Measurements from ENCODE around the gene BNC2. TPM values are rescaled to one million over a fixed set of nuclear protein-coding genes. Genes with fewer than 3 reads are reported as not detected.

Gene BNC2
- total and polyA plus RNA-seq, 4 donors, result 3.1 to 51.2 (median 16.9) TPM

- Histone ChIP-seq H3K4me1 (ENCODE audit: control insufficient read depth, insufficient read depth, low read length) (no peaks in the 10 kb centered on the region), H3K4me3 (ENCODE audit: low read depth, low read length) (no peak overlapping the region), H3K9me3 (ENCODE audit: control insufficient read depth, insufficient read depth, low read length) (no peaks in the 10 kb centered on the region), H3K36me3 (ENCODE audit: control insufficient read depth, insufficient read depth, low read length) (no peaks in the 10 kb centered on the region), H3K27ac (ENCODE audit: low read depth, low read length) (no peak overlapping the region), H3K27me3 (ENCODE audit: control insufficient read depth, insufficient read depth, low read length) (no peaks in the 10 kb centered on the region)
- WGBS (ENCODE audit: insufficient coverage), result no CpG with 5 or more reads among the region's 3 CpGs
- no peak for DNase-seq (ENCODE audit: low read depth in 4 of 6, low spot score in 6 of 6)
These were observed 88.0 kb downstream of the BNC2 start for GRCh38 chr9:16782490-16782889.

GRCh38 chr9:16775330-16775729, 95.1 kb downstream of the BNC2 start:
- Histone ChIP-seq H3K27me3 (ENCODE audit: control insufficient read depth, insufficient read depth, low read length) (no peaks in the 10 kb centered on the region), H3K27ac (ENCODE audit: low read depth, low read length) (no peak overlapping the region), H3K4me3 (ENCODE audit: low read depth, low read length) (no peak overlapping the region), H3K36me3 (ENCODE audit: control insufficient read depth, insufficient read depth, low read length) (no peaks in the 10 kb centered on the region), H3K4me1 (ENCODE audit: control insufficient read depth, insufficient read depth, low read length) (no peaks in the 10 kb centered on the region), H3K9me3 (ENCODE audit: control insufficient read depth, insufficient read depth, low read length) (no peaks in the 10 kb centered on the region)
- no peak for DNase-seq (ENCODE audit: low read depth in 4 of 6, low spot score in 6 of 6)
- no CpG with 5 or more reads among the region's 2 CpGs for WGBS (ENCODE audit: insufficient coverage)

- Histone ChIP-seq H3K9me3 (ENCODE audit: control insufficient read depth, insufficient read depth, low read length) (no peaks in the 10 kb centered on the region), H3K36me3 (ENCODE audit: control insufficient read depth, insufficient read depth, low read length) (no peaks in the 10 kb centered on the region), H3K27ac (ENCODE audit: low read depth, low read length) (no peak overlapping the region), H3K4me1 (ENCODE audit: control insufficient read depth, insufficient read depth, low read length) (no peaks in the 10 kb centered on the region), H3K27me3 (ENCODE audit: control insufficient read depth, insufficient read depth, low read length) (no peaks in the 10 kb centered on the region), H3K4me3 (ENCODE audit: low read depth, low read length) (no peak overlapping the region)
- DNase-seq (ENCODE audit: low read depth in 4 of 6, low spot score in 6 of 6), result no peak
- WGBS (ENCODE audit: insufficient coverage), result 61% methylated on average over 2 of the region's 5 CpGs
These were observed 96.9 kb downstream of the BNC2 start for GRCh38 chr9:16773617-16774016.

- Histone ChIP-seq H3K9me3 (ENCODE audit: control insufficient read depth, insufficient read depth, low read length) (no peaks in the 10 kb centered on the region), H3K27ac (ENCODE audit: low read depth, low read length) (no peak overlapping the region), H3K4me1 (ENCODE audit: control insufficient read depth, insufficient read depth, low read length) (no peaks in the 10 kb centered on the region), H3K4me3 (ENCODE audit: low read depth, low read length) (no peak overlapping the region), H3K36me3 (ENCODE audit: control insufficient read depth, insufficient read depth, low read length) (no peaks in the 10 kb centered on the region), H3K27me3 (ENCODE audit: control insufficient read depth, insufficient read depth, low read length) (no peaks in the 10 kb centered on the region)
- no peak for DNase-seq (ENCODE audit: low read depth in 4 of 6, low spot score in 6 of 6)
- no CpG with 5 or more reads among the region's 4 CpGs for WGBS (ENCODE audit: insufficient coverage)
These were observed 97.4 kb downstream of the BNC2 start for GRCh38 chr9:16773116-16773515.

- no peak overlapping the region for H3K4me3 ChIP-seq (ENCODE audit: low read depth, low read length)
- no peak overlapping the region for H3K27ac ChIP-seq (ENCODE audit: low read depth, low read length)
- no peaks in the 10 kb centered on the region for H3K9me3 ChIP-seq (ENCODE audit: control insufficient read depth, insufficient read depth, low read length)
- no peaks in the 10 kb centered on the region for H3K36me3 ChIP-seq (ENCODE audit: control insufficient read depth, insufficient read depth, low read length)
- peak in 1 of 6 donors; percentile 28 for DNase-seq (ENCODE audit: low read depth in 4 of 6, low spot score in 6 of 6)
- no CpG with 5 or more reads among the region's 1 CpG for WGBS (ENCODE audit: insufficient coverage)
- no peaks in the 10 kb centered on the region for H3K27me3 ChIP-seq (ENCODE audit: control insufficient read depth, insufficient read depth, low read length)
- no peaks in the 10 kb centered on the region for H3K4me1 ChIP-seq (ENCODE audit: control insufficient read depth, insufficient read depth, low read length)
These were observed 99.1 kb downstream of the BNC2 start for GRCh38 chr9:16771356-16771755.

- no peaks in the 10 kb centered on the region for H3K4me1 ChIP-seq (ENCODE audit: control insufficient read depth, insufficient read depth, low read length)
- DNase-seq (ENCODE audit: low read depth in 4 of 6, low spot score in 6 of 6), result no peak
- H3K36me3 ChIP-seq (ENCODE audit: control insufficient read depth, insufficient read depth, low read length), result no peaks in the 10 kb centered on the region
- H3K4me3 ChIP-seq (ENCODE audit: low read depth, low read length), result no peak overlapping the region
- H3K9me3 ChIP-seq (ENCODE audit: control insufficient read depth, insufficient read depth, low read length), result no peaks in the 10 kb centered on the region
- no peaks in the 10 kb centered on the region for H3K27me3 ChIP-seq (ENCODE audit: control insufficient read depth, insufficient read depth, low read length)
- no peak overlapping the region for H3K27ac ChIP-seq (ENCODE audit: low read depth, low read length)
- WGBS (ENCODE audit: insufficient coverage), result 86% methylated on average over 4 of the region's 5 CpGs
These were observed 101.2 kb downstream of the BNC2 start for GRCh38 chr9:16769291-16769690.

GRCh38 chr9:16768816-16769215, 101.7 kb downstream of the BNC2 start:
- no peaks in the 10 kb centered on the region for H3K36me3 ChIP-seq (ENCODE audit: control insufficient read depth, insufficient read depth, low read length)
- H3K27me3 ChIP-seq (ENCODE audit: control insufficient read depth, insufficient read depth, low read length), result no peaks in the 10 kb centered on the region
- 78% methylated on average over 6 of the region's 6 CpGs for WGBS (ENCODE audit: insufficient coverage)
- DNase-seq (ENCODE audit: low read depth in 4 of 6, low spot score in 6 of 6), result no peak
- H3K4me3 ChIP-seq (ENCODE audit: low read depth, low read length), result no peak overlapping the region
- H3K4me1 ChIP-seq (ENCODE audit: control insufficient read depth, insufficient read depth, low read length), result no peaks in the 10 kb centered on the region
- H3K27ac ChIP-seq (ENCODE audit: low read depth, low read length), result no peak overlapping the region
- H3K9me3 ChIP-seq (ENCODE audit: control insufficient read depth, insufficient read depth, low read length), result no peaks in the 10 kb centered on the region

- WGBS (ENCODE audit: insufficient coverage), result 90% methylated on average over 2 of the region's 3 CpGs
- Histone ChIP-seq H3K36me3 (ENCODE audit: control insufficient read depth, insufficient read depth, low read length) (no peaks in the 10 kb centered on the region), H3K27ac (ENCODE audit: low read depth, low read length) (no peak overlapping the region), H3K9me3 (ENCODE audit: control insufficient read depth, insufficient read depth, low read length) (no peaks in the 10 kb centered on the region), H3K27me3 (ENCODE audit: control insufficient read depth, insufficient read depth, low read length) (no peaks in the 10 kb centered on the region), H3K4me1 (ENCODE audit: control insufficient read depth, insufficient read depth, low read length) (no peaks in the 10 kb centered on the region), H3K4me3 (ENCODE audit: low read depth, low read length) (no peak overlapping the region)
- DNase-seq (ENCODE audit: low read depth in 4 of 6, low spot score in 6 of 6), result no peak
These were observed 103.1 kb downstream of the BNC2 start for GRCh38 chr9:16767366-16767765.

GRCh38 chr9:16763946-16764345, 106.5 kb downstream of the BNC2 start:
- no peak overlapping the region for H3K27ac ChIP-seq (ENCODE audit: low read depth, low read length)
- DNase-seq (ENCODE audit: low read depth in 4 of 6, low spot score in 6 of 6), result no peak
- H3K27me3 ChIP-seq (ENCODE audit: control insufficient read depth, insufficient read depth, low read length), result no peaks in the 10 kb centered on the region
- H3K9me3 ChIP-seq (ENCODE audit: control insufficient read depth, insufficient read depth, low read length), result no peaks in the 10 kb centered on the region
- WGBS (ENCODE audit: insufficient coverage), result no CpG with 5 or more reads among the region's 2 CpGs
- no peaks in the 10 kb centered on the region for H3K4me1 ChIP-seq (ENCODE audit: control insufficient read depth, insufficient read depth, low read length)
- no peaks in the 10 kb centered on the region for H3K36me3 ChIP-seq (ENCODE audit: control insufficient read depth, insufficient read depth, low read length)
- H3K4me3 ChIP-seq (ENCODE audit: low read depth, low read length), result no peak overlapping the region

GRCh38 chr9:16755467-16756160, 114.9 kb downstream of the BNC2 start:
- 82% methylated on average over 4 of the region's 8 CpGs for WGBS (ENCODE audit: insufficient coverage)

More at GRCh38 chr9:16755467-16756160, 114.9 kb downstream of the BNC2 start:
- Histone ChIP-seq H3K36me3 (ENCODE audit: control insufficient read depth, insufficient read depth, low read length) (no peaks in the 10 kb centered on the region), H3K4me3 (ENCODE audit: low read depth, low read length) (no peak overlapping the region), H3K27me3 (ENCODE audit: control insufficient read depth, insufficient read depth, low read length) (no peaks in the 10 kb centered on the region), H3K4me1 (ENCODE audit: control insufficient read depth, insufficient read depth, low read length) (no peaks in the 10 kb centered on the region), H3K9me3 (ENCODE audit: control insufficient read depth, insufficient read depth, low read length) (no peaks in the 10 kb centered on the region), H3K27ac (ENCODE audit: low read depth, low read length) (no peak overlapping the region)
- no peak for DNase-seq (ENCODE audit: low read depth in 4 of 6, low spot score in 6 of 6)

Data from spinal cord (tissue), 10 donors.